Measurements from ENCODE around the gene SDK1. TPM values are rescaled to one million over a fixed set of nuclear protein-coding genes. Genes with fewer than 3 reads are reported as not detected.

The SDK1 gene
- total and polyA plus RNA-seq, 2 donors (not counting 3 experiments of a cell fraction or from before 2014, with no cell fraction given) = 1.6 to 3.9 TPM

GRCh38 chr7:3977391-3977790 lies 676.3 kb downstream of the SDK1 start:
- intact Hi-C loops (cut with micrococcal nuclease) = no loop called here
- Histone ChIP-seq H3K4me3 (replicated peaks in 1 of 3; ENCODE audit: insufficient read depth in 1 of 3, low read depth in 1 of 3, low read length in 3 of 3) (no peak overlapping the region), H3K9ac (replicated peaks; ENCODE audit: extremely low read depth, insufficient read depth, low read length) (no peak overlapping the region), H3K4me2 (ENCODE audit: insufficient read depth, low read length) (no peak overlapping the region), H3K9me1 (replicated peaks; ENCODE audit: control insufficient read depth, extremely low read depth, insufficient read depth, low read length) (no peaks in the 10 kb centered on the region), H3K79me2 (ENCODE audit: control insufficient read depth, insufficient read depth, low read length) (no peaks in the 10 kb centered on the region), H3K4me1 (ENCODE audit: control insufficient read depth, extremely low read depth, insufficient read depth, low read length) (peaks cover 11% of the 10 kb centered on the region), H4K20me1 (replicated peaks; ENCODE audit: control insufficient read depth, extremely low read depth, insufficient read depth, low read length) (no peaks in the 10 kb centered on the region), H3K27ac (ENCODE audit: insufficient read depth, low read depth, low read length) (no peak overlapping the region), H3K36me3 (ENCODE audit: control insufficient read depth in 2 of 2, extremely low read depth in 1 of 2, insufficient read depth in 2 of 2, low read length in 2 of 2) (no peaks in the 10 kb centered on the region), H3K27me3 (ENCODE audit: control insufficient read depth in 2 of 2, insufficient read depth in 2 of 2, low read length in 2 of 2) (no peaks in the 10 kb centered on the region), H3K9me3 (replicated peaks; ENCODE audit: control insufficient read depth, insufficient read depth, low read length) (no peaks in the 10 kb centered on the region), H2AFZ (ENCODE audit: low read depth, low read length) (no peak overlapping the region)
- no peak for TF ChIP-seq EZH2 (IDR thresholded peaks at IDR 0.05; ENCODE audit: borderline replicate concordance, low read depth, low read length, severe bottlenecking)
- no peak for TF ChIP-seq CTCF (IDR thresholded peaks at IDR 0.05; ENCODE audit: extremely low read depth in 1 of 2, insufficient read depth in 1 of 2, low read depth in 1 of 2, low read length in 2 of 2)
- TF ChIP-seq GATA2 (IDR thresholded peaks at IDR 0.05; ENCODE audit: insufficient read depth, insufficient read length, low read depth, low read length) = no peak
- no peak for TF ChIP-seq JUN (IDR thresholded peaks at IDR 0.05; ENCODE audit: borderline replicate concordance, insufficient read depth, insufficient read length, low read depth)
- no peak for TF ChIP-seq MYC (IDR thresholded peaks at IDR 0.05; ENCODE audit: low read depth, low read length)
- TF ChIP-seq MAX (IDR thresholded peaks at IDR 0.05; ENCODE audit: insufficient read depth, insufficient read length) = no peak
- no peak for TF ChIP-seq POLR2A (IDR thresholded peaks at IDR 0.05; ENCODE audit: low read depth, low read length)
- TF ChIP-seq FOS (IDR thresholded peaks at IDR 0.05; ENCODE audit: borderline replicate concordance, insufficient read depth, low read length) = no peak
- TF ChIP-seq POLR2AphosphoS5 (IDR thresholded peaks at IDR 0.05; ENCODE audit: insufficient read depth, low read depth, low read length) = no peak
- POLR2A ChIA-PET = no interaction called here
- CTCF ChIA-PET = no interaction called here
- dilution Hi-C loops (cut with MboI; ENCODE audit: extremely low pct_ligation_motif_present, low sequenced_read_pairs) = no loop called here
- DNase-seq (ENCODE audit: low read depth, low spot score) (no peak), FAIRE-seq (no peak)
- BruUV-seq (replicated peaks) = no TSS peak

Data from endothelial cell of umbilical vein (primary cell).